Measurements from ENCODE around the gene MASP1.

DNA sequence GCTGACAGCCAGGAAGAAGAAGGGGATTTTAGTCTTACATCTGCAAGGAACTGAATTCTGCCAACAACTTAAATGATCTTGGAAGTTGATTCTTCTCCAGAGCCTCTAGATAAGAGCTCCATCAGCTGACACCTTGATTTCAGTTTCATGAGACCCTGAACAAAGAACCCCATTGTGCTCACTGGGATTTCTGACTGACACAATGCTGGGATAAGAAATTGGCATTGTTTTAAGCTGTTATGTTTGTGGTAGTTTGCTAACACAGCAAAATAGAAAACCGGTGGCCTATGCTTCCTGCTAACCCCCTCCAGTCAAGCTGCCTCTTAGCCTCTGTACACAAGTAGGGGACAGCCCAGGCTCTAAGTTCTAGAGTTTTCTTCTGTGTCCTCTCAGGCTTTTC is 36.2 kb downstream of the MASP1 start:
- TF ChIP-seq CTCF (IDR thresholded peaks at IDR 0.05) (no peak), MAFK (IDR thresholded peaks at IDR 0.05; ENCODE audit: partially characterized antibody) (no peak), NR3C1 (IDR thresholded peaks at IDR 0.05) (no peak), JUN (IDR thresholded peaks at IDR 0.05) (no peak), RCOR1 (IDR thresholded peaks at IDR 0.05; ENCODE audit: low read depth, low read length) (no peak), POLR2A (IDR thresholded peaks at IDR 0.05; ENCODE audit: low read length) (no peak), SMC3 (IDR thresholded peaks at IDR 0.05) (no peak), MAX (IDR thresholded peaks at IDR 0.05) (no peak)
- TF ChIP-seq, protein P1, sequence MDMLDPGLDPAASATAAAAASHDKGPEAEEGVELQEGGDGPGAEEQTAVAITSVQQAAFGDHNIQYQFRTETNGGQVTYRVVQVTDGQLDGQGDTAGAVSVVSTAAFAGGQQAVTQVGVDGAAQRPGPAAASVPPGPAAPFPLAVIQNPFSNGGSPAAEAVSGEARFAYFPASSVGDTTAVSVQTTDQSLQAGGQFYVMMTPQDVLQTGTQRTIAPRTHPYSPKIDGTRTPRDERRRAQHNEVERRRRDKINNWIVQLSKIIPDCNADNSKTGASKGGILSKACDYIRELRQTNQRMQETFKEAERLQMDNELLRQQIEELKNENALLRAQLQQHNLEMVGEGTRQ (IDR thresholded peaks at IDR 0.05), result no peak
